AG04450 (cell line): ENCODE results near the gene CACNA1C. TPM values are rescaled to one million over a fixed set of nuclear protein-coding genes. Genes with fewer than 3 reads are reported as not detected.

Experiments
- CTCF ChIA-PET: fragments of 300-600, 350-600 bp; formaldehyde crosslinking; extraction: SDS; loops from one replicate; lab custom pipeline; 2022; ENCODE audit warnings: antibody characterized with exemption, inconsistent platforms; lab: Charles Lee
- POLR2A ChIA-PET: fragments of 350-600 bp; formaldehyde crosslinking; extraction: SDS; loops from one replicate; lab custom pipeline; 2021; ENCODE audit warnings: antibody characterized with exemption, inconsistent platforms; lab: Yijun Ruan, JAX
- DNase-seq: peaks from one replicate; pipeline ENCODE4 v3.0.0-alpha.2; 2011; ENCODE audit warnings: low read depth, low spot score
- H3K27ac ChIP-seq: one replicate; pipeline ENCODE4 v1.5.1; 2012; ENCODE audit warnings: low read depth, low read length, control low read depth
- H3K27me3 ChIP-seq: one replicate; pipeline ENCODE4 v1.6.0; 2012; ENCODE audit warnings: low read length; ENCODE audit not compliant: control insufficient read depth, insufficient read depth
- H3K4me3 ChIP-seq: 2 replicates; pipeline ENCODE4 v1.5.1; 2011; ENCODE audit warnings: mild to moderate bottlenecking, low read depth, low read length, control low read depth
- H3K9me3 ChIP-seq: 2 replicates; pipeline ENCODE4 v1.5.1; 2012; ENCODE audit warnings: low read length; ENCODE audit not compliant: control insufficient read depth, insufficient read depth
- CTCF ChIP-seq: IDR thresholded peaks from 2 replicates; pipeline ENCODE4 v1.5.1; 2011; ENCODE audit warnings: low read depth, low read length, control low read depth, inconsistent platforms
- polyA plus RNA-seq: library from polyadenylated mRNA; depleted of rRNA; stranded (reverse); fragments of >200 nt; gene quantifications from 2 replicates; pipeline ENCODE4 v1.2.3, GENCODE V29; 2011

CACNA1C gene
- polyA plus RNA-seq, 1 experiment, result 5.9 TPM

GRCh38 chr12:2593045-2593444, 540.3 kb downstream of the CACNA1C start:
- ChIA-PET CTCF (no interaction called here), POLR2A (no interaction called here)
- no peak overlapping the region for H3K4me3 ChIP-seq
- DNase-seq, result no peak
- H3K27me3 ChIP-seq, result no peaks in the 10 kb centered on the region
- H3K9me3 ChIP-seq, result peaks cover 13% of the 10 kb centered on the region; the same call in 1 of the 2 replicates
- TF ChIP-seq CTCF, result no peak
- H3K27ac ChIP-seq, result no peak overlapping the region

GRCh38 chr12:2596441-2596840, 543.7 kb downstream of the CACNA1C start:
- no peak for DNase-seq
- no peak for TF ChIP-seq CTCF
- ChIA-PET POLR2A (no interaction called here), CTCF (interaction anchor here (1.1 to 1.8 kb wide), 2 partner anchors 14 to 16 kb away, joined by 3 to 5 read pairs; no protein-coding TSS in a partner anchor)
- H3K27ac ChIP-seq, result no peak overlapping the region
- H3K9me3 ChIP-seq, result peaks cover 12% of the 10 kb centered on the region; the same call in 1 of the 2 replicates
- H3K27me3 ChIP-seq, result no peaks in the 10 kb centered on the region
- no peak overlapping the region for H3K4me3 ChIP-seq

- no peaks in the 10 kb centered on the region for H3K9me3 ChIP-seq
- H3K27me3 ChIP-seq, result no peaks in the 10 kb centered on the region
- H3K4me3 ChIP-seq, result no peak overlapping the region
- no peak overlapping the region for H3K27ac ChIP-seq
- TF ChIP-seq CTCF, result no peak
- CTCF ChIA-PET, result no interaction called here
- POLR2A ChIA-PET, result no interaction called here
- DNase-seq, result no peak
Observed at GRCh38 chr12:2605301-2605700, 552.5 kb downstream of the CACNA1C start.

- ChIA-PET POLR2A (no interaction called here), CTCF (no interaction called here)
- Histone ChIP-seq H3K9me3 (no peaks in the 10 kb centered on the region), H3K27ac (no peak overlapping the region), H3K4me3 (no peak overlapping the region), H3K27me3 (no peaks in the 10 kb centered on the region)
- no peak for TF ChIP-seq CTCF
- DNase-seq, result no peak
Observed at GRCh38 chr12:2606186-2606910, 553.6 kb downstream of the CACNA1C start.

- no peak for TF ChIP-seq CTCF
- H3K27me3 ChIP-seq, result no peaks in the 10 kb centered on the region
- POLR2A ChIA-PET, result no interaction called here
- H3K9me3 ChIP-seq, result no peaks in the 10 kb centered on the region
- CTCF ChIA-PET, result interaction anchor here (0.8 kb wide), 1 partner anchor 176 kb away, joined by 3 read pairs; no protein-coding TSS in a partner anchor
- no peak overlapping the region for H3K4me3 ChIP-seq
- H3K27ac ChIP-seq, result no peak overlapping the region
- no peak for DNase-seq
Observed at GRCh38 chr12:2607881-2608607, 555.3 kb downstream of the CACNA1C start.
